ENCODE results near the gene KIF13A. TPM values are rescaled to one million over a fixed set of nuclear protein-coding genes. Genes with fewer than 3 reads are reported as not detected.
"Not testable (repeated sequence)": the region's sequence is repeated elsewhere in the genome, so short reads cannot be mapped to it uniquely, and the experiment has no call there.

KIF13A gene
- total RNA-seq, 1 experiment from 2014 or later: 0.07 TPM

DNA sequence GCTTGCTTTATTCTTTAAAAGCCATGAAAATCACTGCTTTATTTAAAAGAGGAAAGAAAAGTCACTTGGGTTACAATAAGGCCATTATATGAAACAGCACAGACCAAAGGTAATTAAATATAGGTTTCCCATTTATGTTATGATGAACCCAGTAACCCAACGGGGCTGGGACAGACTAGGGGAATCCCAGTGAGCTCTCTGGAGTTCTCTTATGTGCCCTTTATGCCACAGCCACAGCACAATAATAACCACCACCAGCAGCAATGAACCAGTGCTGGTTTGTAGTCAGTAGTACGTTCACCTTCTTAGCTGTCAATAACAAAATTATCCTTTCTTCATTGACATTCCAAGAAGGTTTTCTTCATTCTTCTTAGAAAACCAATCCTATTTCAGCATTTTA is 87.4 kb downstream of the KIF13A start:
- Histone ChIP-seq H3K4me1 (ENCODE audit: low read length) (no peaks in the 10 kb centered on the region), H3K36me3 (ENCODE audit: insufficient read depth, low read length) (no peaks in the 10 kb centered on the region), H3K9ac (ENCODE audit: low read length) (no peak overlapping the region), H3K79me2 (ENCODE audit: low read length) (no peaks in the 10 kb centered on the region), H3K9me2 (replicated peaks; ENCODE audit: insufficient read depth, low read length) (no peaks in the 10 kb centered on the region), H3K9me3 (ENCODE audit: low read length) (no peaks in the 10 kb centered on the region; the same call in 1 of the 2 replicates), H2AFZ (ENCODE audit: low read length) (no peak overlapping the region), H3K27ac (ENCODE audit: low read length) (no peak overlapping the region), H3K4me3 (ENCODE audit: low read length) (no peak overlapping the region), H3K4me2 (ENCODE audit: low read depth, low read length, poor library complexity, severe bottlenecking) (no peak overlapping the region), H3K27me3 (ENCODE audit: low read length) (no peaks in the 10 kb centered on the region), H4K20me1 (ENCODE audit: insufficient read depth, low read depth, low read length) (no peaks in the 10 kb centered on the region)
- no peak for DNase-seq

DNA sequence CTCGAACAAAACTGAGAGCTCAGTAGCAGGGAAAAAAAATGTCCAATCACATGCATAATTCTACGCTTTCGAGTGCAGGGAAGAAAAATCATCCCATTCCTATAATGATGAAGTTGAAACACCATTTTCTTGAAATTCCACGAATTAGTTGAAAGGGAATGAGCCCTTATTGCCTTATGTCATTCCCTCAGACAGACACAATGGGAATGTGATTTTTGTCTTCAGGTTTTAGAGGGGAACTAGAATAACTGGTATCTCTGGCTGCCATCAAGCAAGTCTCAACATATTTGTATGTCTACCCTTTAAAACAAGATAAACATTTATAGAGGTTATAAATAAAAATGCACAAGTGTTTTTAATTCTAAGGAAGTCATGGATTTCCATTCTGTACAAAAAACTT is 87.9 kb downstream of the KIF13A start:
- Histone ChIP-seq H3K9me3 (ENCODE audit: low read length) (peaks cover 3% of the 10 kb centered on the region), H2AFZ (ENCODE audit: low read length) (no peak overlapping the region), H3K36me3 (ENCODE audit: insufficient read depth, low read length) (no peaks in the 10 kb centered on the region), H3K27me3 (ENCODE audit: low read length) (no peaks in the 10 kb centered on the region), H3K4me3 (ENCODE audit: low read length) (no peak overlapping the region), H3K9ac (ENCODE audit: low read length) (no peak overlapping the region), H3K4me1 (ENCODE audit: low read length) (no peaks in the 10 kb centered on the region), H3K79me2 (ENCODE audit: low read length) (no peaks in the 10 kb centered on the region), H3K27ac (ENCODE audit: low read length) (no peak overlapping the region), H4K20me1 (ENCODE audit: insufficient read depth, low read depth, low read length) (no peaks in the 10 kb centered on the region), H3K9me2 (replicated peaks; ENCODE audit: insufficient read depth, low read length) (no peaks in the 10 kb centered on the region), H3K4me2 (ENCODE audit: low read depth, low read length, poor library complexity, severe bottlenecking) (no peak overlapping the region)
- DNase-seq: no peak

DNA sequence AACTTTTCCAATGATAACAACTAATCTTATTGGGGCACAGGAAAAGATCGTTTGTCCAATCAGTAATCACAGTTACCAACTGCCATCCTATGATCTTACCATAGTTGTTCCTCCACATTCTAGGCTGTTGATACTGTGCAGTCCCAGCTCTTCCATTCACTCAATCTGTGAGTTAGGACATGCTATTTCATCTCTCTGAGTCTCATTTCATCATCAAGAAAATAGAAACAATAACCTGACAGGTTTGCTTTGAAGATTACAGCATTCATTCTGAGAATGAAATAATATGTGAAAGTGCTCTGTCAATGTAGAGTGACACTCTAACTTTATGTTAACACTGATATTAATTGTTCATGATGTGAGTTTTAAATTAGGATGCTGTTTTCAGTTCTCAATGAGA is 89.8 kb downstream of the KIF13A start:
- H3K4me1 ChIP-seq (ENCODE audit: low read length): no peaks in the 10 kb centered on the region
- H4K20me1 ChIP-seq (ENCODE audit: insufficient read depth, low read depth, low read length): no peaks in the 10 kb centered on the region
- no peak overlapping the region for H2AFZ ChIP-seq (ENCODE audit: low read length)
- no peaks in the 10 kb centered on the region for H3K9me2 ChIP-seq (replicated peaks; ENCODE audit: insufficient read depth, low read length)
- H3K4me3 ChIP-seq (ENCODE audit: low read length): no peak overlapping the region
- no peak overlapping the region for H3K4me2 ChIP-seq (ENCODE audit: low read depth, low read length, poor library complexity, severe bottlenecking)
- no peak overlapping the region for H3K27ac ChIP-seq (ENCODE audit: low read length)
- H3K9ac ChIP-seq (ENCODE audit: low read length): no peak overlapping the region
- H3K9me3 ChIP-seq (ENCODE audit: low read length): peaks cover 3% of the 10 kb centered on the region
- no peaks in the 10 kb centered on the region for H3K27me3 ChIP-seq (ENCODE audit: low read length)
- no peaks in the 10 kb centered on the region for H3K79me2 ChIP-seq (ENCODE audit: low read length)
- no peak for DNase-seq
- H3K36me3 ChIP-seq (ENCODE audit: insufficient read depth, low read length): no peaks in the 10 kb centered on the region

DNA sequence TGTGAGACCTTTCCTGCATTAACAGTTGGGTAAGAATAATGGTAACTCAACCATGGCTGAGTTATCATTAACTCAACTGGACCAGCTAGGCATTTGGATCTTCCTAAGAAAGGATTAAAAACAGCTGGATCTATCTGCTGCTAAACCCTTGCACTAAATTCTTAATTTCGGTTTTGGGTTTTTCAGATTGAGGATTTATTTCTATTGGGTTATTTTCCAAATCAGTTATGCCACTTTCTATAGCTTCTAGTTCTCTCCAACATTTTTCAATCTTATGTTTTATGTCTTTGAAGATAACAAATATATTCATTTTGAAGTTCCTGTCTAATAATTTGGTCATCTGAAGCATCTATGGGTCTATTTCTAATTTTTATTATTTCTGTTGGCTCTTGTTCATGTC is 92.5 kb downstream of the KIF13A start:
- Histone ChIP-seq H3K27me3 (ENCODE audit: low read length) (no peaks in the 10 kb centered on the region), H3K36me3 (ENCODE audit: insufficient read depth, low read length) (no peaks in the 10 kb centered on the region), H3K4me1 (ENCODE audit: low read length) (no peaks in the 10 kb centered on the region), H2AFZ (ENCODE audit: low read length) (no peak overlapping the region), H3K79me2 (ENCODE audit: low read length) (no peaks in the 10 kb centered on the region), H3K9ac (ENCODE audit: low read length) (no peak overlapping the region), H3K9me2 (replicated peaks; ENCODE audit: insufficient read depth, low read length) (no peaks in the 10 kb centered on the region), H4K20me1 (ENCODE audit: insufficient read depth, low read depth, low read length) (no peaks in the 10 kb centered on the region), H3K27ac (ENCODE audit: low read length) (no peak overlapping the region), H3K9me3 (ENCODE audit: low read length) (peaks cover 3% of the 10 kb centered on the region), H3K4me2 (ENCODE audit: low read depth, low read length, poor library complexity, severe bottlenecking) (no peak overlapping the region), H3K4me3 (ENCODE audit: low read length) (no peak overlapping the region)
- DNase-seq: no peak

DNA sequence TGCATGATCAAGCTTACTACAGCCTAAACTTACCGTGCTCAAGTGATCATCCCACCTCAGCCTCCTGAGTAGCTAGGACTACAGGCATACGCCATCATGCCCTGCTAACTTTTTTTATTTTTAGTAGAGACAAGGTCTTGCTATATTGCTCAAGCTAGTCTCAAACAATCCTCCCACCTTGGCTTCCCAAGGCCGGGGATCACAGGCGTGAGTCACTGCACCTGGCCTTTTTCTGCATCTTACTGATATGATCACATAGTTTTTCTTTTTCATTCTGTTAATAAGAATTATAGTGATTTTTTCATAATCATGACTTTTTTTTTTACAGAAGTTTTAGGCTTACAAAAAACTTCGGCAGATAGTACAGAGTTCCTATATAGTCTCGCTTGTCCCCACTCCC is 93.2 kb downstream of the KIF13A start:
- Histone ChIP-seq H3K9ac (ENCODE audit: low read length) (no peak overlapping the region), H2AFZ (ENCODE audit: low read length) (no peak overlapping the region)

DNA sequence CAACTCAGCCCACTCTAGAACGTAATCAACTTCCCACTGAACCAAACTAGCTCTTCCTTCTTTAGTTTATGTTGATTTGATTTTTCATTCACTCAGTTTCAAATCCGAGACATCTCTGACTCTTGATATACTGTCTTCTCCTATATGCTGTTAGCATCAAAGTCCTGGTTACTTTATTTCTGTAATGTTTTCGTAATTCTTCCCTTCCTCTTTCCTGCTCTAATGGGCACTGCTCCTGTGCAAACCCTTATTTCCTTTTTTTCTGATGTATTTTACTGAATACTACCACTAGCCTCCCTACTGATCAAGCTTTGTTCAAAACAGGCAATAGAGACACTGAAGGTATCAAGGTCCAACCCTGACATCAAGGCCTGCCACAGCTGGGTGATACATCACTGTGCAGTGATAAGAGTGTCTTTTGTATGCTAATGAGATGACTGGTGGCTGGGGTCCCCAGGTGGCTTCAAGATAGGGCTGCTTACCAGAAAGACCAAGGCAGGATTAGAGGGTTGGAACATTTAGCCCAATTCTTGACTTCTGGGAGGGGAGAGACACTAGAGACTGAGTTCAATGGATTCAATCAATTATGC is 95.2 kb downstream of the KIF13A start:
- peaks cover 3% of the 10 kb centered on the region for H3K9me3 ChIP-seq (ENCODE audit: low read length)
- no peak for DNase-seq
- no peak overlapping the region for H3K9ac ChIP-seq (ENCODE audit: low read length)
- no peak overlapping the region for H2AFZ ChIP-seq (ENCODE audit: low read length)
- H3K27ac ChIP-seq (ENCODE audit: low read length): no peak overlapping the region
- no peaks in the 10 kb centered on the region for H3K4me1 ChIP-seq (ENCODE audit: low read length)
- no peaks in the 10 kb centered on the region for H3K79me2 ChIP-seq (ENCODE audit: low read length)
- H3K27me3 ChIP-seq (ENCODE audit: low read length): no peaks in the 10 kb centered on the region
- no peaks in the 10 kb centered on the region for H3K36me3 ChIP-seq (ENCODE audit: insufficient read depth, low read length)
- no peak overlapping the region for H3K4me3 ChIP-seq (ENCODE audit: low read length)
- H4K20me1 ChIP-seq (ENCODE audit: insufficient read depth, low read depth, low read length): no peaks in the 10 kb centered on the region
- no peak overlapping the region for H3K4me2 ChIP-seq (ENCODE audit: low read depth, low read length, poor library complexity, severe bottlenecking)
- H3K9me2 ChIP-seq (replicated peaks; ENCODE audit: insufficient read depth, low read length): no peaks in the 10 kb centered on the region

More for the DNA sequence above, 93.2 kb downstream of the KIF13A start:
- DNase-seq: no peak
- no peaks in the 10 kb centered on the region for H3K79me2 ChIP-seq (ENCODE audit: low read length)
- H3K27ac ChIP-seq (ENCODE audit: low read length): no peak overlapping the region
- H3K4me3 ChIP-seq (ENCODE audit: low read length): no peak overlapping the region
- peaks cover 3% of the 10 kb centered on the region for H3K9me3 ChIP-seq (ENCODE audit: low read length)
- no peaks in the 10 kb centered on the region for H3K27me3 ChIP-seq (ENCODE audit: low read length)
- H3K4me1 ChIP-seq (ENCODE audit: low read length): no peaks in the 10 kb centered on the region
- no peaks in the 10 kb centered on the region for H4K20me1 ChIP-seq (ENCODE audit: insufficient read depth, low read depth, low read length)
- H3K9me2 ChIP-seq (replicated peaks; ENCODE audit: insufficient read depth, low read length): no peaks in the 10 kb centered on the region
- H3K36me3 ChIP-seq (ENCODE audit: insufficient read depth, low read length): no peaks in the 10 kb centered on the region
- no peak overlapping the region for H3K4me2 ChIP-seq (ENCODE audit: low read depth, low read length, poor library complexity, severe bottlenecking)

DNA sequence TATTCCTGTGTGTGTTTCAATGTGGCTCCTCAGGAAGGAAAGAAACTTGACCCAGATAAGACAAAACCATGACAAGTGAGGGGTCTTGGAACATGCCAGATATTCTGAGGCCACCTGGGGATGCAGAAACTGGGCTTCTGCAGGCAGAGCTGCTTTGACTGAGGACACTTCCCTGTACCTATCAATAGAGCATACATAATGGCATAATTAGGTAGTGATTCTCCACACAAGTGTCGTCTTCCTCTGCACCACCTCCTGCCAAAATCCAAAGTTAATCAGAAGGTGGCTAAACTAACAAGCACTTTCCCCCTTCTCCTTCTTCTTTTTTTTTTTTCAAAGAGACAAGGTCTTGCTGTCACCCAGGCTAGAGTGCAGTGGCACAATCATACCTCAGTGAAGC is 97.1 kb downstream of the KIF13A start:
- Histone ChIP-seq H3K4me3 (ENCODE audit: low read length) (no peak overlapping the region), H4K20me1 (ENCODE audit: insufficient read depth, low read depth, low read length) (no peaks in the 10 kb centered on the region), H3K4me1 (ENCODE audit: low read length) (peaks cover 4% of the 10 kb centered on the region), H3K79me2 (ENCODE audit: low read length) (no peaks in the 10 kb centered on the region), H3K27me3 (ENCODE audit: low read length) (no peaks in the 10 kb centered on the region), H3K27ac (ENCODE audit: low read length) (no peak overlapping the region), H3K36me3 (ENCODE audit: insufficient read depth, low read length) (no peaks in the 10 kb centered on the region), H3K9me3 (ENCODE audit: low read length) (peaks cover 3% of the 10 kb centered on the region; the same call in 1 of the 2 replicates), H3K4me2 (ENCODE audit: low read depth, low read length, poor library complexity, severe bottlenecking) (no peak overlapping the region), H3K9me2 (replicated peaks; ENCODE audit: insufficient read depth, low read length) (no peaks in the 10 kb centered on the region), H2AFZ (ENCODE audit: low read length) (no peak overlapping the region), H3K9ac (ENCODE audit: low read length) (no peak overlapping the region)
- DNase-seq: no peak

DNA sequence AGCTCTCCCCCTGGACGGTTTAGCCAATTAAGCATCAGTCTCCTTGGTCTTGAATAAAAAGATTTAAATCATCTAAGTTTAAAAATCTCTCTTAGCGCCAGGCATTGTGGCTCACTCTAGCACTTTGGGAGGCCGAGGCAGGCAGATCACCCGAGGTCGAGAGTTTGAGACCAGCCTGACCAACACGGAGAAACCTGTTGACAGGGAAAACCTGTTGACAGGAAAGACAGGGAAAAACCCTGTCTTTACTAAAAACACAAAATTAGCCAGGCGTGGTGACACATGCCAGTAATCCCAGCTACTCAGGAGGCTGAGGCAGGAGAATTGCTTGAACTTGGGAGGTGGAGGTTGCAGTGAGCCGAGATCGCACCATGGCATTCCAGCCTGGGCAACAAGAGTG is 97.7 kb downstream of the KIF13A start:
- H3K36me3 ChIP-seq (ENCODE audit: insufficient read depth, low read length); H2AFZ ChIP-seq (ENCODE audit: low read length); H3K4me3 ChIP-seq (ENCODE audit: low read length); H3K9me2 ChIP-seq (replicated peaks; ENCODE audit: insufficient read depth, low read length); H3K4me2 ChIP-seq (ENCODE audit: low read depth, low read length, poor library complexity, severe bottlenecking); DNase-seq; H3K4me1 ChIP-seq (ENCODE audit: low read length); H3K9me3 ChIP-seq (ENCODE audit: low read length); H3K79me2 ChIP-seq (ENCODE audit: low read length); H3K9ac ChIP-seq (ENCODE audit: low read length); H4K20me1 ChIP-seq (ENCODE audit: insufficient read depth, low read depth, low read length); H3K27ac ChIP-seq (ENCODE audit: low read length); H3K27me3 ChIP-seq (ENCODE audit: low read length): not testable (repeated sequence)

DNA sequence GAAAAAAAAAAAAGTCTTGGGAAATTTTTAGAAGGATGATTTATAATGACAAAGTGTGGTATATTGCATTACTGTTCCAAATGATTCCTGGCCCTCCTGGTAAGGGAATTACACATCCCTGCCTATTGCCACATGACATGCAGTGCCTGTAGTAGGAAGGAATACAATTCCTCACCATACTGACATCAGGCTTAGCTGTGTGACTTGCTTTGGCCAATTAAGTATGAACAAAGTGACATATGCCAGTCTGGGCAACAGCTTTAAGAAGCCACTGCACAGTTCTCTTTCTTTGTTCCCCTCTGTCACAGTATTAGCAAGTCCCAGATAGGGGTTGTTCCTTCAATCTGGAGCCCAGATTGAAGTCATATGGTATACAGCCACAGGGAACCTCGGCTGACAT is 100.5 kb downstream of the KIF13A start:
- Histone ChIP-seq H3K9me2 (replicated peaks; ENCODE audit: insufficient read depth, low read length) (no peaks in the 10 kb centered on the region), H4K20me1 (ENCODE audit: insufficient read depth, low read depth, low read length) (no peaks in the 10 kb centered on the region), H3K9me3 (ENCODE audit: low read length) (no peaks in the 10 kb centered on the region), H3K9ac (ENCODE audit: low read length) (no peak overlapping the region), H2AFZ (ENCODE audit: low read length) (no peak overlapping the region), H3K36me3 (ENCODE audit: insufficient read depth, low read length) (no peaks in the 10 kb centered on the region), H3K4me2 (ENCODE audit: low read depth, low read length, poor library complexity, severe bottlenecking) (no peak overlapping the region), H3K79me2 (ENCODE audit: low read length) (no peaks in the 10 kb centered on the region), H3K27ac (ENCODE audit: low read length) (no peak overlapping the region), H3K27me3 (ENCODE audit: low read length) (no peaks in the 10 kb centered on the region), H3K4me1 (ENCODE audit: low read length) (peaks cover 19% of the 10 kb centered on the region), H3K4me3 (ENCODE audit: low read length) (no peak overlapping the region)
- no peak for DNase-seq

All from Karpas-422 (cell line).